GM12878 (cell line): ENCODE data around the gene HOXB6. TPM values are rescaled to one million over a fixed set of nuclear protein-coding genes. Genes with fewer than 3 reads are reported as not detected.

Source experiments
- ATAC-seq: fragments of 200-7000 bp; cut with Tn5 transposase; 3 replicates; pipeline ENCODE4 v1.9.1; 2020; ENCODE audit warnings: mild to moderate bottlenecking, moderate library complexity
- BruUV-seq: library from RNA; stranded (reverse); fragments of 400-500 nt; replicated peaks from 2 replicates; lab custom pipeline; 2021; lab: Mats Ljungman, UMichigan
- CTCF ChIA-PET: fragments of 300-600 bp; sonication (Branson Sonifier 250); formaldehyde crosslinking; extraction: SDS; loops from one replicate; lab custom pipeline; 2021; ENCODE audit warnings: inconsistent platforms; lab: Yijun Ruan, JAX
- POLR2A ChIA-PET: fragments of 350-600 bp; formaldehyde crosslinking; extraction: SDS; loops from one replicate; lab custom pipeline; 2021; ENCODE audit warnings: inconsistent platforms; lab: Charles Lee
- RAD21 ChIA-PET: fragments of 300-600 bp; sonication (Branson Sonifier 250); formaldehyde crosslinking; loops from one replicate; lab custom pipeline; 2023; ENCODE audit warnings: antibody characterized with exemption; ENCODE audit not compliant: unreplicated experiment; lab: Charles Lee
- SMC1A ChIA-PET: fragments of 300-600 bp; sonication (Branson Sonifier 250); formaldehyde crosslinking; loops from one replicate; lab custom pipeline; 2023; ENCODE audit not compliant: unreplicated experiment, uncharacterized antibody; lab: Charles Lee
- DNase-seq: peaks from one replicate; pipeline ENCODE4 v3.0.0-alpha.2; 2011; ENCODE audit warnings: low read depth, low spot score
- FAIRE-seq: peaks from 3 replicates; lab custom pipeline; 2011; peaks lifted over from hg19 to GRCh38; lab: Jason Lieb, UNC
- H2AFZ ChIP-seq: 2 replicates; pipeline ENCODE4 v1.6.0; 2011; ENCODE audit warnings: low read depth, low read length, control low read depth; ENCODE audit not compliant: control insufficient read depth
- H3K27ac ChIP-seq: 2 replicates; pipeline ENCODE4 v1.5.1; 2011; ENCODE audit warnings: control low read depth; ENCODE audit not compliant: control insufficient read depth, insufficient read depth
- H3K27me3 ChIP-seq, 2 experiments: replicated peaks in 1 of 2; 2 replicates each; pipeline versions ENCODE4 v1.6.0 to v1.6.1; 2011; ENCODE audit warnings: low read length in 1 of 2; ENCODE audit not compliant: control insufficient read depth in 2 of 2, insufficient read depth in 2 of 2
- H3K36me3 ChIP-seq, 2 experiments: 2 replicates each; pipeline ENCODE4 v1.5.1; 2011; ENCODE audit warnings: low read length in 1 of 2; ENCODE audit not compliant: control insufficient read depth in 2 of 2, insufficient read depth in 2 of 2
- H3K4me1 ChIP-seq: 2 replicates; pipeline ENCODE4 v1.6.1; 2011; ENCODE audit warnings: mild to moderate bottlenecking, low read length, moderate library complexity, mixed read lengths; ENCODE audit not compliant: control insufficient read depth, insufficient read depth
- H3K4me2 ChIP-seq: 2 replicates; pipeline ENCODE4 v1.6.0; 2011; ENCODE audit warnings: control low read depth; ENCODE audit not compliant: control insufficient read depth, insufficient read depth
- H3K4me3 ChIP-seq: fragments of 200-600 bp; sonication (generic); 2 replicates; pipeline ENCODE4 v1.5.1; 2016
- H3K79me2 ChIP-seq: 2 replicates; pipeline ENCODE4 v1.6.0; 2011; ENCODE audit warnings: low read length; ENCODE audit not compliant: control insufficient read depth, insufficient read depth
- H3K9ac ChIP-seq: 2 replicates; pipeline ENCODE4 v1.8.0; 2011; ENCODE audit warnings: low read length, control low read depth, mixed read lengths; ENCODE audit not compliant: control insufficient read depth, insufficient read depth
- H3K9me3 ChIP-seq: replicated peaks from 3 replicates; pipeline ENCODE4 v1.5.1; 2011; ENCODE audit warnings: mild to moderate bottlenecking, low read length; ENCODE audit not compliant: control insufficient read depth, insufficient read depth
- H4K20me1 ChIP-seq: 2 replicates; pipeline ENCODE4 v1.6.0; 2011; ENCODE audit not compliant: control insufficient read depth, insufficient read depth
- ATF7 ChIP-seq: fragments of 450-650 bp; IDR thresholded peaks from 2 replicates; pipeline ENCODE4 v1.6.1; 2016; ENCODE audit warnings: low read depth, mild to moderate bottlenecking
- CHD1 ChIP-seq: IDR thresholded peaks from 2 replicates; pipeline ENCODE4 v1.6.1; 2012; ENCODE audit warnings: low read depth, low read length, improper control_type of control experiment
- ESRRA ChIP-seq: IDR thresholded peaks from 2 replicates; pipeline ENCODE4 v1.6.1; 2012; ENCODE audit warnings: mild to moderate bottlenecking, low read length, improper control_type of control experiment
- MAX ChIP-seq: IDR thresholded peaks from 2 replicates; pipeline ENCODE4 v1.6.1; 2012; ENCODE audit warnings: low read depth, low read length, improper control_type of control experiment
- MEF2A ChIP-seq: IDR thresholded peaks from 2 replicates; pipeline ENCODE4 v1.6.1; 2011; ENCODE audit warnings: low read depth, mild to moderate bottlenecking, low read length, moderate library complexity; ENCODE audit not compliant: insufficient read depth
- MEF2B ChIP-seq: fragments of 450-650 bp; IDR thresholded peaks from 2 replicates; pipeline ENCODE4 v1.6.1; 2018; ENCODE audit warnings: mild to moderate bottlenecking, moderate library complexity; ENCODE audit not compliant: partially characterized antibody, poor library complexity, severe bottlenecking
- RAD51 ChIP-seq: fragments of 450-650 bp; IDR thresholded peaks from 2 replicates; pipeline ENCODE4 v1.6.1; 2016; ENCODE audit warnings: moderate library complexity, mild to moderate bottlenecking, inconsistent platforms
- SIX5 ChIP-seq: IDR thresholded peaks from 2 replicates; pipeline ENCODE4 v1.6.1; 2011; ENCODE audit warnings: mild to moderate bottlenecking, low read depth, low read length, moderate library complexity; ENCODE audit not compliant: severe bottlenecking
- STAT1 ChIP-seq: fragments of 450-650 bp; conservative IDR thresholded peaks from 2 replicates; pipeline ENCODE4 v1.6.1; 2014; ENCODE audit warnings: antibody characterized with exemption, mild to moderate bottlenecking
- STAT3 ChIP-seq: IDR thresholded peaks from 2 replicates; pipeline ENCODE4 v1.6.1; 2011; ENCODE audit warnings: low read depth, low read length, improper control_type of control experiment
- ZNF622 ChIP-seq: fragments of 450-650 bp; IDR thresholded peaks from 2 replicates; pipeline ENCODE4 v1.6.1; 2017; ENCODE audit warnings: mild to moderate bottlenecking, inconsistent platforms
- ZNF687 ChIP-seq: fragments of 450-650 bp; IDR thresholded peaks from 2 replicates; pipeline ENCODE4 v1.6.1; 2017; ENCODE audit warnings: mild to moderate bottlenecking, moderate library complexity
- WGBS: methylation state at CpG from one replicate; pipeline ENCODE4 v1.1.6; 2016; ENCODE audit warnings: low lambda C conversion rate; ENCODE audit not compliant: insufficient replicate concordance, insufficient coverage; ENCODE audit errors: missing lambda C conversion rate; 5-methylcytosine and 5-hydroxymethylcytosine counted together
- in situ Hi-C: fragments of 300-500 bp; cut with MboI; formaldehyde crosslinking; loops from 9 replicates; pipeline ENCODE4 v1.14.3; 2018; ENCODE audit warnings: mixed read lengths
- intact Hi-C: fragments of 100-400 bp; cut with micrococcal nuclease; formaldehyde crosslinking; loops from one replicate; pipeline ENCODE4 v1.14.2; 2022; ENCODE audit not compliant: unreplicated experiment
- polyA plus RNA-seq, 11 experiments: library from polyadenylated mRNA; depleted of rRNA in 4 of 11; unstranded in 6 of 11; stranded (reverse) in 5 of 11; fragments of >200 nt; fragmentation: Nextera tagmentation in 4 of 11; fragmentation: Illumina TruSeq in 1 of 11; extraction: Ambion mirVana in 4 of 11; extraction: Trizol in 1 of 11; gene quantifications; 1 replicate in 1 of 11; 2 replicates in 10 of 11; pipeline versions ENCODE4 v1.2.1 to v1.2.3, GENCODE V29; 2011 to 2016; ENCODE audit warnings: inconsistent platforms in 2 of 11, missing spikeins in 2 of 11, low read depth in 1 of 11
- total RNA-seq, 4 experiments: library from RNA; depleted of rRNA in 3 of 4; stranded (reverse); fragments of >200 nt in 3 of 4; fragmentation: Illumina TruSeq in 1 of 4; extraction: Trizol in 1 of 4; gene quantifications; 2 replicates each; pipeline versions ENCODE4 v1.2.1 to v1.2.3, GENCODE V29; 2013 to 2021
- TF ChIP-seq, protein P1 (sequence below): fragments of 450-650 bp; IDR thresholded peaks from 2 replicates; pipeline ENCODE4 v1.6.1; 2016; ENCODE audit warnings: mild to moderate bottlenecking, moderate library complexity, borderline replicate concordance
- TF ChIP-seq, protein P2 (sequence below): fragments of 450-650 bp; IDR thresholded peaks from 2 replicates; pipeline ENCODE4 v1.6.1; 2014; ENCODE audit warnings: mild to moderate bottlenecking

HOXB6 gene
- total and polyA plus RNA-seq, 10 of the 15 experiments (the other 5 are each of a cell fraction or from before 2014, with no cell fraction given): 0.04 to 0.51 (median 0.09) TPM; not detected in 2

GRCh38 chr17:48551596-48552465 lies 53.0 kb downstream of the HOXB6 start:
- Histone ChIP-seq H3K9ac (no peak overlapping the region), H2AFZ (no peak overlapping the region), H3K79me2 (no peaks in the 10 kb centered on the region), H3K27me3 (no peaks in the 10 kb centered on the region), H3K9me3 (no peaks in the 10 kb centered on the region), H3K4me2 (no peak overlapping the region), H4K20me1 (no peaks in the 10 kb centered on the region), H3K36me3 (peaks cover 0 to 6% of the 10 kb centered on the region in 2 experiments; a peak in 2 of 4 replicates), H3K4me1 (no peaks in the 10 kb centered on the region), H3K4me3 (no peak overlapping the region), H3K27ac (no peak overlapping the region)
- no TSS peak for BruUV-seq
- intact Hi-C loops (no loop called here), in situ Hi-C loops (no loop called here)
- ChIA-PET RAD21 (no interaction called here), POLR2A (no interaction called here), SMC1A (interaction anchor here (0.6 kb wide), 1 partner anchor 41 kb away, joined by 3 read pairs; no protein-coding TSS in a partner anchor), CTCF (interaction anchor here (1.2 kb wide), 1 partner anchor 41 kb away, joined by 3 read pairs; the partner anchor contains the start of gene HOXB5)
- no peak for FAIRE-seq
- WGBS: 88% methylated on average over 46 of the region's 47 CpGs
- DNase-seq: no peak
- no peak for ATAC-seq
- TF ChIP-seq, protein P1, sequence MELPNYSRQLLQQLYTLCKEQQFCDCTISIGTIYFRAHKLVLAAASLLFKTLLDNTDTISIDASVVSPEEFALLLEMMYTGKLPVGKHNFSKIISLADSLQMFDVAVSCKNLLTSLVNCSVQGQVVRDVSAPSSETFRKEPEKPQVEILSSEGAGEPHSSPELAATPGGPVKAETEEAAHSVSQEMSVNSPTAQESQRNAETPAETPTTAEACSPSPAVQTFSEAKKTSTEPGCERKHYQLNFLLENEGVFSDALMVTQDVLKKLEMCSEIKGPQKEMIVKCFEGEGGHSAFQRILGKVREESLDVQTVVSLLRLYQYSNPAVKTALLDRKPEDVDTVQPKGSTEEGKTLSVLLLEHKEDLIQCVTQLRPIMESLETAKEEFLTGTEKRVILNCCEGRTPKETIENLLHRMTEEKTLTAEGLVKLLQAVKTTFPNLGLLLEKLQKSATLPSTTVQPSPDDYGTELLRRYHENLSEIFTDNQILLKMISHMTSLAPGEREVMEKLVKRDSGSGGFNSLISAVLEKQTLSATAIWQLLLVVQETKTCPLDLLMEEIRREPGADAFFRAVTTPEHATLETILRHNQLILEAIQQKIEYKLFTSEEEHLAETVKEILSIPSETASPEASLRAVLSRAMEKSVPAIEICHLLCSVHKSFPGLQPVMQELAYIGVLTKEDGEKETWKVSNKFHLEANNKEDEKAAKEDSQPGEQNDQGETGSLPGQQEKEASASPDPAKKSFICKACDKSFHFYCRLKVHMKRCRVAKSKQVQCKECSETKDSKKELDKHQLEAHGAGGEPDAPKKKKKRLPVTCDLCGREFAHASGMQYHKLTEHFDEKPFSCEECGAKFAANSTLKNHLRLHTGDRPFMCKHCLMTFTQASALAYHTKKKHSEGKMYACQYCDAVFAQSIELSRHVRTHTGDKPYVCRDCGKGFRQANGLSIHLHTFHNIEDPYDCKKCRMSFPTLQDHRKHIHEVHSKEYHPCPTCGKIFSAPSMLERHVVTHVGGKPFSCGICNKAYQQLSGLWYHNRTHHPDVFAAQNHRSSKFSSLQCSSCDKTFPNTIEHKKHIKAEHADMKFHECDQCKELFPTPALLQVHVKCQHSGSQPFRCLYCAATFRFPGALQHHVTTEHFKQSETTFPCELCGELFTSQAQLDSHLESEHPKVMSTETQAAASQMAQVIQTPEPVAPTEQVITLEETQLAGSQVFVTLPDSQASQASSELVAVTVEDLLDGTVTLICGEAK: no peak
- TF ChIP-seq ATF7 (no peak), STAT1 (no peak), MEF2A (no peak), ZNF622 (no peak), RAD51 (no peak), MAX (no peak), CHD1 (no peak), STAT3 (no peak), SIX5 (no peak), MEF2B (no peak), ZNF687 (no peak), ESRRA (no peak)
- TF ChIP-seq, protein P2, sequence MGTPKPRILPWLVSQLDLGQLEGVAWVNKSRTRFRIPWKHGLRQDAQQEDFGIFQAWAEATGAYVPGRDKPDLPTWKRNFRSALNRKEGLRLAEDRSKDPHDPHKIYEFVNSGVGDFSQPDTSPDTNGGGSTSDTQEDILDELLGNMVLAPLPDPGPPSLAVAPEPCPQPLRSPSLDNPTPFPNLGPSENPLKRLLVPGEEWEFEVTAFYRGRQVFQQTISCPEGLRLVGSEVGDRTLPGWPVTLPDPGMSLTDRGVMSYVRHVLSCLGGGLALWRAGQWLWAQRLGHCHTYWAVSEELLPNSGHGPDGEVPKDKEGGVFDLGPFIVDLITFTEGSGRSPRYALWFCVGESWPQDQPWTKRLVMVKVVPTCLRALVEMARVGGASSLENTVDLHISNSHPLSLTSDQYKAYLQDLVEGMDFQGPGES: no peak
